Posterior cingulate gyrus (tissue), 11 donors: ENCODE measurements around the gene WDR77.
A peak's percentile ranks its signal among the peaks of the same experiment; 100 is the strongest.

Experiments
- DNase-seq, 10 donors: peaks; one replicate each; pipeline versions ENCODE4 v3.0.0 to v3.0.0-alpha.2; 2020 to 2021; ENCODE audit warnings: mixed read lengths in 3 of 10
- intact Hi-C: fragments of 100-400 bp; cut with DNase I; formaldehyde crosslinking; loops from one replicate; pipeline ENCODE4 v1.15.1; 2023

WDR77 gene

GRCh38 chr1:111442457-111442856, 6.6 kb downstream of the WDR77 start:
- intact Hi-C loops: no loop called here
- DNase-seq: no peak

- DNase-seq: no peak
These were observed 7.4 kb downstream of the WDR77 start for GRCh38 chr1:111441573-111442192.

GRCh38 chr1:111439461-111440351, 9.3 kb downstream of the WDR77 start:
- DNase-seq: no peak
- intact Hi-C loops: no loop called here

More at GRCh38 chr1:111441573-111442192, 7.4 kb downstream of the WDR77 start:
- intact Hi-C loops: no loop called here

GRCh38 chr1:111436726-111437125, 12.3 kb downstream of the WDR77 start:
- no peak for DNase-seq
- intact Hi-C loops: no loop called here

GRCh38 chr1:111424281-111424680, 24.8 kb downstream of the WDR77 start:
- intact Hi-C loops: no loop called here
- DNase-seq: no peak

GRCh38 chr1:111422546-111423391, 26.3 kb downstream of the WDR77 start:
- no peak for DNase-seq
- intact Hi-C loops: no loop called here

GRCh38 chr1:111420377-111420776, 28.7 kb downstream of the WDR77 start:
- intact Hi-C loops: no loop called here
- no peak for DNase-seq

GRCh38 chr1:111419037-111419436, 30.0 kb downstream of the WDR77 start:
- intact Hi-C loops: no loop called here
- DNase-seq: no peak

- DNase-seq: no peak
- intact Hi-C loops: no loop called here
These were observed 31.3 kb downstream of the WDR77 start for GRCh38 chr1:111417755-111418154.

GRCh38 chr1:111415461-111415860, 33.6 kb downstream of the WDR77 start:
- DNase-seq: no peak
- intact Hi-C loops: no loop called here

- intact Hi-C loops: no loop called here
These were observed 34.3 kb downstream of the WDR77 start for GRCh38 chr1:111414756-111415155.

GRCh38 chr1:111412839-111413238, 36.2 kb downstream of the WDR77 start:
- intact Hi-C loops: no loop called here
- no peak for DNase-seq

More at GRCh38 chr1:111414756-111415155, 34.3 kb downstream of the WDR77 start:
- DNase-seq: no peak

GRCh38 chr1:111407301-111407700, 41.8 kb downstream of the WDR77 start:
- intact Hi-C loops: no loop called here

GRCh38 chr1:111406321-111406768, 42.7 kb downstream of the WDR77 start:
- no peak for DNase-seq
- intact Hi-C loops: no loop called here

More at GRCh38 chr1:111407301-111407700, 41.8 kb downstream of the WDR77 start:
- DNase-seq: no peak

GRCh38 chr1:111404588-111404987, 44.5 kb downstream of the WDR77 start:
- DNase-seq: no peak
- intact Hi-C loops: no loop called here

- intact Hi-C loops: no loop called here
These were observed 47.0 kb downstream of the WDR77 start for GRCh38 chr1:111402083-111402482.

GRCh38 chr1:111399792-111400610, 49.1 kb downstream of the WDR77 start:
- intact Hi-C loops: loop anchor here (1.0 kb wide), 1 partner anchor 177 kb away; no protein-coding TSS in a partner anchor
- DNase-seq: peak in 4 of 10 donors; percentile 29 to 56 (median 38)

More at GRCh38 chr1:111402083-111402482, 47.0 kb downstream of the WDR77 start:
- DNase-seq: no peak

- no peak for DNase-seq
- intact Hi-C loops: no loop called here
These were observed 56.6 kb downstream of the WDR77 start for GRCh38 chr1:111392460-111392945.

- DNase-seq: no peak
- intact Hi-C loops: no loop called here
These were observed 57.0 kb downstream of the WDR77 start for GRCh38 chr1:111392042-111392441.
